ENCODE results near the gene GARS1.

DNA sequence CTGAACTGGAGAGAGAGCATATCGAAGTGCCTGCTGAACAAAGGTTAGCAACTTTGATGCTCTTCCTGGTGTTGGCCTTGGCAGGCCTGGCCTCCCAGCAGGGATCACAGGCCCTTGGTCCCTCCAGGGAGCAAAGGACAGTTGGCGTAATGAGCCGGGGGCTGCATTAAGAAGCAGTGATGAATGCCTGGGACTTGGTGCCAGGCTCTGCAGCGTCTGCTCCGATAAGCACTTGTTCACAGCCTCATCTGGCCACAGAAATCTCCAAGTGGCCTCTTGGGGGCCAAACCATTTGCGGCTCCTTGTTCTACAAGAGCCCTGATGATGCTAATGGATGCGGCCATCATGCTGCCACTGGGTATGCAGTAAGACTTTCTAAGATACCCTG, 55.7 kb downstream of the GARS1 start:
- TF ChIP-seq, protein P1, sequence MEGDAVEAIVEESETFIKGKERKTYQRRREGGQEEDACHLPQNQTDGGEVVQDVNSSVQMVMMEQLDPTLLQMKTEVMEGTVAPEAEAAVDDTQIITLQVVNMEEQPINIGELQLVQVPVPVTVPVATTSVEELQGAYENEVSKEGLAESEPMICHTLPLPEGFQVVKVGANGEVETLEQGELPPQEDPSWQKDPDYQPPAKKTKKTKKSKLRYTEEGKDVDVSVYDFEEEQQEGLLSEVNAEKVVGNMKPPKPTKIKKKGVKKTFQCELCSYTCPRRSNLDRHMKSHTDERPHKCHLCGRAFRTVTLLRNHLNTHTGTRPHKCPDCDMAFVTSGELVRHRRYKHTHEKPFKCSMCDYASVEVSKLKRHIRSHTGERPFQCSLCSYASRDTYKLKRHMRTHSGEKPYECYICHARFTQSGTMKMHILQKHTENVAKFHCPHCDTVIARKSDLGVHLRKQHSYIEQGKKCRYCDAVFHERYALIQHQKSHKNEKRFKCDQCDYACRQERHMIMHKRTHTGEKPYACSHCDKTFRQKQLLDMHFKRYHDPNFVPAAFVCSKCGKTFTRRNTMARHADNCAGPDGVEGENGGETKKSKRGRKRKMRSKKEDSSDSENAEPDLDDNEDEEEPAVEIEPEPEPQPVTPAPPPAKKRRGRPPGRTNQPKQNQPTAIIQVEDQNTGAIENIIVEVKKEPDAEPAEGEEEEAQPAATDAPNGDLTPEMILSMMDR (IDR thresholded peaks at IDR 0.05; ENCODE audit: insufficient read depth, low read depth, low read length): no peak
- TF ChIP-seq EZH2 (IDR thresholded peaks at IDR 0.05; ENCODE audit: insufficient read depth, low read length): no peak
